NCI-H1092 treated with DMSO at 0.1 percent for 48 hours (cell line): ENCODE data around the gene AKR1C3.
"Not testable (repeated sequence)": the region's sequence is repeated elsewhere in the genome, so short reads cannot be mapped to it uniquely, and the experiment has no call there.

Source experiments
- DNase-seq: peaks from one replicate; lab custom pipeline; 2025; lab: John Stamatoyannopoulos, UW

Gene AKR1C3

GRCh38 chr10:5094265-5095205 is at the start of gene AKR1C3:
AKR1C3 (plus strand) TSS chr10:5094414; CDS start chr10:5094445, 31 bp downstream.
- peak; percentile 1 for DNase-seq

- no peak for DNase-seq
Observed at GRCh38 chr10:5045095-5045494, 49.1 kb upstream of the AKR1C3 start.

GRCh38 chr10:5046410-5046809 is 47.8 kb upstream of the AKR1C3 start:
- DNase-seq: no peak

- not testable (repeated sequence) for DNase-seq
Observed at GRCh38 chr10:5047055-5047454, 47.2 kb upstream of the AKR1C3 start.

- no peak for DNase-seq
Observed at GRCh38 chr10:5047912-5048628, 46.1 kb upstream of the AKR1C3 start.

- DNase-seq: not testable (repeated sequence)
Observed at GRCh38 chr10:5052951-5053500, 41.2 kb upstream of the AKR1C3 start.

- not testable (repeated sequence) for DNase-seq
Observed at GRCh38 chr10:5054831-5055230, 39.4 kb upstream of the AKR1C3 start.

GRCh38 chr10:5059267-5059666 is 34.9 kb upstream of the AKR1C3 start:
- DNase-seq: not testable (repeated sequence)

- not testable (repeated sequence) for DNase-seq
Observed at GRCh38 chr10:5060791-5061190, 33.4 kb upstream of the AKR1C3 start.

- DNase-seq: no peak
Observed at GRCh38 chr10:5064656-5065055, 29.6 kb upstream of the AKR1C3 start.

GRCh38 chr10:5068274-5068984 is 25.8 kb upstream of the AKR1C3 start:
- no peak for DNase-seq

- no peak for DNase-seq
Observed at GRCh38 chr10:5070648-5071410, 23.4 kb upstream of the AKR1C3 start.

GRCh38 chr10:5071411-5072198 is 22.6 kb upstream of the AKR1C3 start:
- DNase-seq: peak; percentile 6

- DNase-seq: no peak
Observed at GRCh38 chr10:5073659-5074058, 20.6 kb upstream of the AKR1C3 start.

GRCh38 chr10:5076615-5077014 is 17.6 kb upstream of the AKR1C3 start:
- DNase-seq: no peak

- DNase-seq: no peak
Observed at GRCh38 chr10:5078547-5079180, 15.6 kb upstream of the AKR1C3 start.

- no peak for DNase-seq
Observed at GRCh38 chr10:5079306-5079830, 14.8 kb upstream of the AKR1C3 start.

- DNase-seq: no peak
Observed at GRCh38 chr10:5079836-5080235, 14.4 kb upstream of the AKR1C3 start.

- DNase-seq: no peak
Observed at GRCh38 chr10:5081091-5081490, 13.1 kb upstream of the AKR1C3 start.
